ENCODE results near the gene TRAPPC8. TPM values are rescaled to one million over a fixed set of nuclear protein-coding genes. Genes with fewer than 3 reads are reported as not detected.

TRAPPC8 gene
- total RNA-seq, 4 donors from 2014 or later, result 51.5 to 69.9 (median 55.0) TPM

- Histone ChIP-seq H3K27me3 (no peaks in the 10 kb centered on the region), H3K4me1 (peaks cover 0 to 5% (median 2%) of the 10 kb centered on the region in 4 donors), H3K9me3 (peaks cover 0 to 9% of the 10 kb centered on the region in 2 donors), H3K27ac (no peak overlapping the region), H3K36me3 (peaks cover 0 to 53% (median 13%) of the 10 kb centered on the region in 4 donors), H3K4me3 (no peak overlapping the region)
- intact Hi-C loops (cut with DNase I; ENCODE audit: low total_unique reads) (no loop called here), in situ Hi-C loops (cut with MboI; ENCODE audit: low pct_ligation_motif_present in 1 of 4, low pct_unique_long_range_greater_than_20kb in 1 of 4, low sequenced_read_pairs in 3 of 4) (no loop called here)
- WGBS, 2 donors (ENCODE audit: low coverage in 1 of 2), result 95% methylated on average over 5 of the region's 5 CpGs; no CpG with 5 or more reads in 1 of the 2 donors
- no peak for DNase-seq
- TF ChIP-seq CTCF (IDR thresholded peaks at IDR 0.05), result no peak
- TF ChIP-seq EP300 (IDR thresholded peaks at IDR 0.05; ENCODE audit: low read depth), result no peak
- TF ChIP-seq POLR2A (IDR thresholded peaks at IDR 0.05), result no peak
Observed at GRCh38 chr18:31877900-31878299, 65.0 kb downstream of the TRAPPC8 start.

DNA sequence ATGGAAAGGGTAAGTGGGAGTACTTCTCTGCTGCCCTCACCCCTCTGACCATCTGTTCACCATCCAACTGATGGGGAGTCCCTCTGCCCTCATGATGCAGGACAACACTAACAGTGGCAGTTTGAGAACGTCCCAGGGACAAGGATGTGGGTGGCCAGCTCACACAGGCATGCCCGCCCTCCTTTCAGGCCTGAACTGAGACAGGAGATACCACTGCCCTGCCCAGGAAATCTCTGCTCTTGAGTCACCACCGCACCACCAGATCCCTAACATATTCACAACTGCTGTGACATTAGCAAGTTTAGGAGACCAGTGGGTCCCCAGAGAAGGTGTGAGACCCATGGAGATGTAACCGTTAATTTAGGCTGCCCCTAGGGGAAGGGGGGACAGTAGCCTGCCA lies 66.2 kb downstream of the TRAPPC8 start:
- intact Hi-C loops (cut with DNase I; ENCODE audit: low total_unique reads), result no loop called here

DNA sequence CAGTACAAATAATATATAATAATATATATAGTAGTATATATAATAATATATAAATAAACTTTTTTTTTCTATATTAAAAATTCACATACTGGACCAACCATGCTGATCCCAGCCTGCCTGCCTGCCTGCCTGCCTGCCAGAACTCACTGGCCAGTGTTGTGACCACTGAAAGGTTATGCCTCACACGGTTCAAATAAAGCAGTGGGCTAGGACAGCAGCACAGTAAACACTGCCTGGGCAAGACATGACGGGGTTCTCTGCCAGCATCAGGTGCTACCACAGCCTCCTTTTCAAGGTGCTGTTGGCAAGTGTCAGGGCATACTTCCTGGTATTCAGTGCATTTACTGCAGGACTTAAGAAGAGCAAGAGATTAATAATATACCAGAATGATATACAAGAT lies 67.6 kb downstream of the TRAPPC8 start:
- TF ChIP-seq POLR2AphosphoS5 (IDR thresholded peaks at IDR 0.05) (no peak), POLR2A (IDR thresholded peaks at IDR 0.05) (no peak), EP300 (IDR thresholded peaks at IDR 0.05; ENCODE audit: low read depth) (no peak), CTCF (IDR thresholded peaks at IDR 0.05) (no peak)
- peaks cover 0 to 3% of the 10 kb centered on the region in 2 donors for H3K9me3 ChIP-seq
- 89 to 100% methylated on average over 1 to 2 of the region's 2 CpGs for WGBS, 2 donors (ENCODE audit: low coverage in 1 of 2)
- intact Hi-C loops (cut with DNase I; ENCODE audit: low total_unique reads) (no loop called here), in situ Hi-C loops (cut with MboI; ENCODE audit: low pct_ligation_motif_present in 1 of 4, low pct_unique_long_range_greater_than_20kb in 1 of 4, low sequenced_read_pairs in 3 of 4) (no loop called here)
- no peak for DNase-seq
- H3K27me3 ChIP-seq, result no peaks in the 10 kb centered on the region
- H3K4me1 ChIP-seq, result peaks cover 0 to 5% (median 2%) of the 10 kb centered on the region in 4 donors
- H3K36me3 ChIP-seq, result peaks cover 0 to 47% (median 18%) of the 10 kb centered on the region in 4 donors
- H3K4me3 ChIP-seq, result no peak overlapping the region
- H3K27ac ChIP-seq, result no peak overlapping the region

More for the DNA sequence above, 66.2 kb downstream of the TRAPPC8 start:
- H3K4me1 ChIP-seq, result peaks cover 0 to 5% (median 2%) of the 10 kb centered on the region in 4 donors
- 70 to 80% methylated on average over 1 to 4 of the region's 4 CpGs for WGBS, 2 donors (ENCODE audit: low coverage in 1 of 2)
- no peak overlapping the region for H3K4me3 ChIP-seq
- DNase-seq, result no peak
- H3K36me3 ChIP-seq, result peaks cover 0 to 51% (median 18%) of the 10 kb centered on the region in 4 donors
- in situ Hi-C loops (cut with MboI; ENCODE audit: low pct_ligation_motif_present in 1 of 4, low pct_unique_long_range_greater_than_20kb in 1 of 4, low sequenced_read_pairs in 3 of 4), result no loop called here
- H3K27ac ChIP-seq, result no peak overlapping the region
- TF ChIP-seq EP300 (IDR thresholded peaks at IDR 0.05; ENCODE audit: low read depth) (no peak), POLR2A (IDR thresholded peaks at IDR 0.05) (no peak), POLR2AphosphoS5 (IDR thresholded peaks at IDR 0.05) (no peak), CTCF (IDR thresholded peaks at IDR 0.05) (no peak)
- H3K27me3 ChIP-seq, result no peaks in the 10 kb centered on the region
- H3K9me3 ChIP-seq, result peaks cover 0 to 9% of the 10 kb centered on the region in 2 donors

DNA sequence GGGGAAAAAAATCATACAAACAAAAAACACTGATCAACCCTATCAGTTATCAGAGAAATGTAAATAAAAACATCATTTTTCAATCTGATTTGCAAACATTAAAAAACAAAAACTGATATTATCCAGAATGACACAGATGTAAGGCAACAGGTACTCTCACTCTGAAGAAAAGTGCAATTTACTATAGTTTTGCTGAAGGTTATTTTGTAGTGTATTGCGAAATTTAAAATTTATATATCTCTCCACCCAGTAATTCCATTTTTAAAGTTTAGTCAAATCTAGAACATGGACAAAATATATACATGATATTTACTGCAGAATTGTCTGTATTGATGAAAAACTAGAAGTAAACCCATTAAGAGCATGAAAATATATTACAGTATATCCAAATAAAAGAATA lies 79.8 kb downstream of the TRAPPC8 start:
- Histone ChIP-seq H3K27me3 (no peaks in the 10 kb centered on the region), H3K27ac (no peak overlapping the region), H3K36me3 (peaks cover 0 to 65% (median 29%) of the 10 kb centered on the region in 4 donors), H3K4me3 (no peak overlapping the region), H3K9me3 (no peaks in the 10 kb centered on the region), H3K4me1 (no peaks in the 10 kb centered on the region)
- WGBS, 2 donors (ENCODE audit: low coverage in 1 of 2), result 98 to 100% methylated on average over 1 of the region's 1 CpG
- intact Hi-C loops (cut with DNase I; ENCODE audit: low total_unique reads), result no loop called here
- TF ChIP-seq CTCF (IDR thresholded peaks at IDR 0.05) (no peak), EP300 (IDR thresholded peaks at IDR 0.05; ENCODE audit: low read depth) (no peak), POLR2AphosphoS5 (IDR thresholded peaks at IDR 0.05) (no peak), POLR2A (IDR thresholded peaks at IDR 0.05) (no peak)
- DNase-seq, result no peak
- in situ Hi-C loops (cut with MboI; ENCODE audit: low pct_ligation_motif_present in 1 of 4, low pct_unique_long_range_greater_than_20kb in 1 of 4, low sequenced_read_pairs in 3 of 4), result no loop called here
